ENCODE data around the gene USP49. TPM values are rescaled to one million over a fixed set of nuclear protein-coding genes. Genes with fewer than 3 reads are reported as not detected.

The USP49 gene
- total and polyA plus RNA-seq, 10 of the 15 experiments (the other 5 are each of a cell fraction or from before 2014, with no cell fraction given) = 1.0 to 7.7 (median 4.3) TPM

DNA sequence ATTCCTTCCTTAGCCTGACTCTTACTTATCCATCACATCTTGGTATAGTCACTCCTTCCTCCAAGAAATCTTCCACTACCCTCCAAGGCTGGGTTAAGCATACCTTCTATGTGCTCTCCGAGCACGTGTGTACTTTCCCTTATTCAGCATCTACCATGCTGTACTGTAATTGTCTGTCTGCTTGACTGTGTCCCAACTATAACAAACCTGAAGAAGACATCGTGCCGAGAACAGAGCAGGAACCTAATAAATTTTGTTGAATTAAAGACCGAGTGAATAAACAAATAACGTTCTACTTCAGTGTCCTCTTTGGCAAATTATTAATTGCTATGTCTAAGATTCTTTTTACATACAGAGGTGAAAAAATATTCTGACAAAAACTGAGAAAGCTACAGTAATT, 35.8 kb downstream of the USP49 start:
- Histone ChIP-seq H3K27me3 (replicated peaks in 1 of 2; ENCODE audit: control insufficient read depth in 2 of 2, insufficient read depth in 2 of 2, low read length in 1 of 2) (no peaks in the 10 kb centered on the region), H3K9ac (ENCODE audit: control insufficient read depth, insufficient read depth, low read length) (no peak overlapping the region), H3K9me3 (replicated peaks; ENCODE audit: control insufficient read depth, insufficient read depth, low read length) (no peaks in the 10 kb centered on the region), H4K20me1 (ENCODE audit: control insufficient read depth, insufficient read depth) (no peaks in the 10 kb centered on the region), H3K79me2 (ENCODE audit: control insufficient read depth, insufficient read depth, low read length) (no peaks in the 10 kb centered on the region), H3K4me3 (no peak overlapping the region), H3K4me2 (ENCODE audit: control insufficient read depth, insufficient read depth) (no peak overlapping the region), H3K27ac (ENCODE audit: control insufficient read depth, insufficient read depth) (no peak overlapping the region), H3K4me1 (ENCODE audit: control insufficient read depth, insufficient read depth, low read length) (no peaks in the 10 kb centered on the region), H3K36me3 (ENCODE audit: control insufficient read depth in 2 of 2, insufficient read depth in 2 of 2, low read length in 1 of 2) (no peaks in the 10 kb centered on the region), H2AFZ (ENCODE audit: control insufficient read depth, low read depth, low read length) (no peak overlapping the region)
- no peak for ATAC-seq
- WGBS (ENCODE audit: insufficient coverage, insufficient replicate concordance, low lambda C conversion rate, missing lambda C conversion rate) = over 99% methylated on average over 6 of the region's 6 CpGs
- ChIA-PET CTCF (interaction anchor here (1.2 kb wide), 2 partner anchors 12 to 58 kb away, joined by 3 read pairs; no protein-coding TSS in a partner anchor), SMC1A (ENCODE audit: uncharacterized antibody, unreplicated experiment) (no interaction called here), POLR2A (interaction anchor here (0.7 kb wide), 1 partner anchor 72 kb away, joined by 3 read pairs; no protein-coding TSS in a partner anchor), RAD21 (ENCODE audit: unreplicated experiment) (no interaction called here)
- in situ Hi-C loops (cut with MboI) (no loop called here), intact Hi-C loops (cut with micrococcal nuclease; ENCODE audit: unreplicated experiment) (no loop called here)
- BruUV-seq (replicated peaks) = TSS peak; percentile 60
- FAIRE-seq = no peak
- no peak for DNase-seq (ENCODE audit: low read depth, low spot score)
- no peak for TF ChIP-seq NFYA (IDR thresholded peaks at IDR 0.05; ENCODE audit: borderline replicate concordance, low read depth, low read length)
- no peak for TF ChIP-seq BACH1 (IDR thresholded peaks at IDR 0.05; ENCODE audit: borderline replicate concordance)
- TF ChIP-seq CEBPZ (IDR thresholded peaks at IDR 0.05; ENCODE audit: low read depth, low read length) = no peak
- no peak for TF ChIP-seq CREB1 (IDR thresholded peaks at IDR 0.05; ENCODE audit: low read depth)
- TF ChIP-seq TARDBP (IDR thresholded peaks at IDR 0.05; ENCODE audit: borderline replicate concordance) = no peak
- TF ChIP-seq NRF1 (conservative IDR thresholded peaks at IDR 0.05; ENCODE audit: low read depth, low read length) = no peak
- TF ChIP-seq ZNF207 (IDR thresholded peaks at IDR 0.05; ENCODE audit: borderline replicate concordance) = no peak
- TF ChIP-seq ASH2L (IDR thresholded peaks at IDR 0.05; ENCODE audit: borderline replicate concordance, low read depth) = no peak
- TF ChIP-seq, protein P1, sequence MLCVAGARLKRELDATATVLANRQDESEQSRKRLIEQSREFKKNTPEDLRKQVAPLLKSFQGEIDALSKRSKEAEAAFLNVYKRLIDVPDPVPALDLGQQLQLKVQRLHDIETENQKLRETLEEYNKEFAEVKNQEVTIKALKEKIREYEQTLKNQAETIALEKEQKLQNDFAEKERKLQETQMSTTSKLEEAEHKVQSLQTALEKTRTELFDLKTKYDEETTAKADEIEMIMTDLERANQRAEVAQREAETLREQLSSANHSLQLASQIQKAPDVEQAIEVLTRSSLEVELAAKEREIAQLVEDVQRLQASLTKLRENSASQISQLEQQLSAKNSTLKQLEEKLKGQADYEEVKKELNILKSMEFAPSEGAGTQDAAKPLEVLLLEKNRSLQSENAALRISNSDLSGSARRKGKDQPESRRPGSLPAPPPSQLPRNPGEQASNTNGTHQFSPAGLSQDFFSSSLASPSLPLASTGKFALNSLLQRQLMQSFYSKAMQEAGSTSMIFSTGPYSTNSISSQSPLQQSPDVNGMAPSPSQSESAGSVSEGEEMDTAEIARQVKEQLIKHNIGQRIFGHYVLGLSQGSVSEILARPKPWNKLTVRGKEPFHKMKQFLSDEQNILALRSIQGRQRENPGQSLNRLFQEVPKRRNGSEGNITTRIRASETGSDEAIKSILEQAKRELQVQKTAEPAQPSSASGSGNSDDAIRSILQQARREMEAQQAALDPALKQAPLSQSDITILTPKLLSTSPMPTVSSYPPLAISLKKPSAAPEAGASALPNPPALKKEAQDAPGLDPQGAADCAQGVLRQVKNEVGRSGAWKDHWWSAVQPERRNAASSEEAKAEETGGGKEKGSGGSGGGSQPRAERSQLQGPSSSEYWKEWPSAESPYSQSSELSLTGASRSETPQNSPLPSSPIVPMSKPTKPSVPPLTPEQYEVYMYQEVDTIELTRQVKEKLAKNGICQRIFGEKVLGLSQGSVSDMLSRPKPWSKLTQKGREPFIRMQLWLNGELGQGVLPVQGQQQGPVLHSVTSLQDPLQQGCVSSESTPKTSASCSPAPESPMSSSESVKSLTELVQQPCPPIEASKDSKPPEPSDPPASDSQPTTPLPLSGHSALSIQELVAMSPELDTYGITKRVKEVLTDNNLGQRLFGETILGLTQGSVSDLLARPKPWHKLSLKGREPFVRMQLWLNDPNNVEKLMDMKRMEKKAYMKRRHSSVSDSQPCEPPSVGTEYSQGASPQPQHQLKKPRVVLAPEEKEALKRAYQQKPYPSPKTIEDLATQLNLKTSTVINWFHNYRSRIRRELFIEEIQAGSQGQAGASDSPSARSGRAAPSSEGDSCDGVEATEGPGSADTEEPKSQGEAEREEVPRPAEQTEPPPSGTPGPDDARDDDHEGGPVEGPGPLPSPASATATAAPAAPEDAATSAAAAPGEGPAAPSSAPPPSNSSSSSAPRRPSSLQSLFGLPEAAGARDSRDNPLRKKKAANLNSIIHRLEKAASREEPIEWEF (IDR thresholded peaks at IDR 0.05; ENCODE audit: insufficient replicate concordance, low read depth, low read length) = no peak
- no peak for TF ChIP-seq ZNF274 (IDR thresholded peaks at IDR 0.05; ENCODE audit: insufficient read depth, insufficient read length)
- TF ChIP-seq CREM (IDR thresholded peaks at IDR 0.05; ENCODE audit: low read depth) = no peak

Data from GM12878 (cell line).